ENCODE results near the gene HADH. TPM values are rescaled to one million over a fixed set of nuclear protein-coding genes. Genes with fewer than 3 reads are reported as not detected.

Gene HADH
- polyA plus RNA-seq, 1 of the 3 experiments (the other 2 are of a cell fraction) = 19.4 TPM

DNA sequence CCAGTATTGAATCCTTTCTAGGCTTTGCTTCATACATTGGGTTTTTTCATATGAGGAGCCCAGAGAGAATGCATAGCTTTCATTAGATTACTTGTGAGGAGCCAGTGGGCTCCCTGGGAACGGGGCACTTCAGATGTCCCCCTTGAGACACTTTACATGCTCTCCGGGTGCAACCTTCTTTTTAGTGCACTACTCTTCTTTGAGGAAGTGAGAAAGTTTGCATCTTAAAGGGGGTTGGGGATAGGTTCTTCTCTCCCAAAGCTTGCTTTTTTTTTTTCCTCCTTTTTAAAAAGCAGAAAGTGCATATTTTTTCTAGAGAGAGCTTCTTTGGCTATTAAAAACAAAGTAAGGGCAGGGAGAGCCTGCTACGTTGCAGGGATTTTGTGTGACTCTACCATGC is 4.3 kb downstream of the HADH start:
- H3K4me1 ChIP-seq (ENCODE audit: control insufficient read depth in 1 of 2, insufficient read depth in 2 of 2, low read depth in 1 of 2, low read length in 1 of 2) = peaks cover 3 to 4% of the 10 kb centered on the region in 2 experiments; a peak in 3 of 4 replicates
- no peaks in the 10 kb centered on the region for H3K27me3 ChIP-seq (ENCODE audit: insufficient read depth)
- peaks cover 0 to 3% of the 10 kb centered on the region in 2 experiments for H3K36me3 ChIP-seq (replicated peaks in 1 of 2; ENCODE audit: control insufficient read depth in 1 of 2, insufficient read depth in 2 of 2, low read length in 1 of 2)
- no peak overlapping the region for H3K4me3 ChIP-seq (ENCODE audit: low read depth in 2 of 2, low read length in 1 of 2)
- WGBS (ENCODE audit: low lambda C conversion rate) = 98% methylated on average over 3 of the region's 3 CpGs
- no peak overlapping the region for H3K27ac ChIP-seq (ENCODE audit: low read depth in 2 of 2, low read length in 1 of 2)
- no peaks in the 10 kb centered on the region for H3K9me3 ChIP-seq
- H3K9ac ChIP-seq = no peak overlapping the region
- TF ChIP-seq, protein P1, sequence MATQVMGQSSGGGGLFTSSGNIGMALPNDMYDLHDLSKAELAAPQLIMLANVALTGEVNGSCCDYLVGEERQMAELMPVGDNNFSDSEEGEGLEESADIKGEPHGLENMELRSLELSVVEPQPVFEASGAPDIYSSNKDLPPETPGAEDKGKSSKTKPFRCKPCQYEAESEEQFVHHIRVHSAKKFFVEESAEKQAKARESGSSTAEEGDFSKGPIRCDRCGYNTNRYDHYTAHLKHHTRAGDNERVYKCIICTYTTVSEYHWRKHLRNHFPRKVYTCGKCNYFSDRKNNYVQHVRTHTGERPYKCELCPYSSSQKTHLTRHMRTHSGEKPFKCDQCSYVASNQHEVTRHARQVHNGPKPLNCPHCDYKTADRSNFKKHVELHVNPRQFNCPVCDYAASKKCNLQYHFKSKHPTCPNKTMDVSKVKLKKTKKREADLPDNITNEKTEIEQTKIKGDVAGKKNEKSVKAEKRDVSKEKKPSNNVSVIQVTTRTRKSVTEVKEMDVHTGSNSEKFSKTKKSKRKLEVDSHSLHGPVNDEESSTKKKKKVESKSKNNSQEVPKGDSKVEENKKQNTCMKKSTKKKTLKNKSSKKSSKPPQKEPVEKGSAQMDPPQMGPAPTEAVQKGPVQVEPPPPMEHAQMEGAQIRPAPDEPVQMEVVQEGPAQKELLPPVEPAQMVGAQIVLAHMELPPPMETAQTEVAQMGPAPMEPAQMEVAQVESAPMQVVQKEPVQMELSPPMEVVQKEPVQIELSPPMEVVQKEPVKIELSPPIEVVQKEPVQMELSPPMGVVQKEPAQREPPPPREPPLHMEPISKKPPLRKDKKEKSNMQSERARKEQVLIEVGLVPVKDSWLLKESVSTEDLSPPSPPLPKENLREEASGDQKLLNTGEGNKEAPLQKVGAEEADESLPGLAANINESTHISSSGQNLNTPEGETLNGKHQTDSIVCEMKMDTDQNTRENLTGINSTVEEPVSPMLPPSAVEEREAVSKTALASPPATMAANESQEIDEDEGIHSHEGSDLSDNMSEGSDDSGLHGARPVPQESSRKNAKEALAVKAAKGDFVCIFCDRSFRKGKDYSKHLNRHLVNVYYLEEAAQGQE (IDR thresholded peaks at IDR 0.05; ENCODE audit: low read depth, low read length) = no peak
- TF ChIP-seq NRF1 (IDR thresholded peaks at IDR 0.05; ENCODE audit: low read depth, low read length) = no peak
- TF ChIP-seq, protein P2, sequence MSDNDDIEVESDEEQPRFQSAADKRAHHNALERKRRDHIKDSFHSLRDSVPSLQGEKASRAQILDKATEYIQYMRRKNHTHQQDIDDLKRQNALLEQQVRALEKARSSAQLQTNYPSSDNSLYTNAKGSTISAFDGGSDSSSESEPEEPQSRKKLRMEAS (IDR thresholded peaks at IDR 0.05; ENCODE audit: low read depth) = no peak
- no peak for TF ChIP-seq ELF1 (IDR thresholded peaks at IDR 0.05)
- TF ChIP-seq MXI1 (IDR thresholded peaks at IDR 0.05; ENCODE audit: low read depth, low read length) = no peak
- DNase-seq = no peak
- CTCF ChIA-PET = interaction anchor here (1.2 to 4.4 kb wide), 2 partner anchors 25 to 236 kb away, joined by 3 to 20 read pairs; no protein-coding TSS in a partner anchor
- no peak overlapping the region for H3K4me2 ChIP-seq
- no peak overlapping the region for H2AFZ ChIP-seq (ENCODE audit: low read depth)
- H3K79me2 ChIP-seq (ENCODE audit: insufficient read depth) = peaks cover 40% of the 10 kb centered on the region
- H3K9me2 ChIP-seq = no peaks in the 10 kb centered on the region
- POLR2A ChIA-PET = no interaction called here
- H4K20me1 ChIP-seq (ENCODE audit: insufficient read depth) = no peaks in the 10 kb centered on the region
- H3F3A ChIP-seq (replicated peaks; ENCODE audit: insufficient read depth) = peaks cover 7% of the 10 kb centered on the region

DNA sequence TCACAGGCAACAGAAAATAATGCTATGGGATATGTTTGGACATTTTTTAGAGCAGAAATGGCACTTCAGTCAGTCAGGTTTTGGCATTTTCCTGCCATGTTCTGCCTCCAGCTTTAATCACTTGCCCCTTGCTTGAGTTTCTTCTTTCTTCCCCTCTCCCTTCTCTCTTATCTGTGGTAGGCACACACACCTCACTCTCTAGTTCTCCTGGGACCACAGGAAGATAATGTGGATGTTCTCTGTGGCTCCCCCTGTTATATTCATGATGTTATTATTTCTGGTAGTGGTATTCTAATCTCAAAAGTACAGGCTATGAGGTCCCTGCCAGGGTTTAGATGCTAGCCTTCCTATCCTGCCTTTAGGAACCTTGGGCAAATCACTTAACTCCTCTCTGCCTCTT is 5.2 kb downstream of the HADH start:
- peaks cover 0 to 3% of the 10 kb centered on the region in 2 experiments for H3K36me3 ChIP-seq (replicated peaks in 1 of 2; ENCODE audit: control insufficient read depth in 1 of 2, insufficient read depth in 2 of 2, low read length in 1 of 2)
- no peak for DNase-seq
- no peak overlapping the region for H3K4me3 ChIP-seq (ENCODE audit: low read depth in 2 of 2, low read length in 1 of 2)
- CTCF ChIA-PET = interaction anchor here (1.2 to 4.4 kb wide), 2 partner anchors 24 to 237 kb away, joined by 3 to 20 read pairs; no protein-coding TSS in a partner anchor
- TF ChIP-seq RFX5 (IDR thresholded peaks at IDR 0.05; ENCODE audit: low read length) (no peak), TAF1 (IDR thresholded peaks at IDR 0.05; ENCODE audit: borderline replicate concordance, low read depth, low read length) (no peak), SMC3 (IDR thresholded peaks at IDR 0.05; ENCODE audit: low read depth, low read length) (no peak), SIN3A (IDR thresholded peaks at IDR 0.05; ENCODE audit: borderline replicate concordance, low read depth, low read length) (no peak), FOSL2 (IDR thresholded peaks at IDR 0.05; ENCODE audit: borderline replicate concordance, low read depth) (no peak), FOXJ3 (CRISPR knock-in tag; IDR thresholded peaks at IDR 0.05) (no peak), JUND (IDR thresholded peaks at IDR 0.05) (no peak), YY1 (IDR thresholded peaks at IDR 0.05; ENCODE audit: low read depth) (no peak), POLR2AphosphoS5 (IDR thresholded peaks at IDR 0.05; ENCODE audit: low read depth, low read length) (no peak), MXI1 (IDR thresholded peaks at IDR 0.05; ENCODE audit: low read depth, low read length) (no peak)
- TF ChIP-seq, protein P3, sequence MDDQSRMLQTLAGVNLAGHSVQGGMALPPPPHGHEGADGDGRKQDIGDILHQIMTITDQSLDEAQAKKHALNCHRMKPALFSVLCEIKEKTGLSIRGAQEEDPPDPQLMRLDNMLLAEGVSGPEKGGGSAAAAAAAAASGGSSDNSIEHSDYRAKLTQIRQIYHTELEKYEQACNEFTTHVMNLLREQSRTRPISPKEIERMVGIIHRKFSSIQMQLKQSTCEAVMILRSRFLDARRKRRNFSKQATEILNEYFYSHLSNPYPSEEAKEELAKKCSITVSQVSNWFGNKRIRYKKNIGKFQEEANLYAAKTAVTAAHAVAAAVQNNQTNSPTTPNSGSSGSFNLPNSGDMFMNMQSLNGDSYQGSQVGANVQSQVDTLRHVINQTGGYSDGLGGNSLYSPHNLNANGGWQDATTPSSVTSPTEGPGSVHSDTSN (IDR thresholded peaks at IDR 0.05) = no peak
- TF ChIP-seq, protein P4, sequence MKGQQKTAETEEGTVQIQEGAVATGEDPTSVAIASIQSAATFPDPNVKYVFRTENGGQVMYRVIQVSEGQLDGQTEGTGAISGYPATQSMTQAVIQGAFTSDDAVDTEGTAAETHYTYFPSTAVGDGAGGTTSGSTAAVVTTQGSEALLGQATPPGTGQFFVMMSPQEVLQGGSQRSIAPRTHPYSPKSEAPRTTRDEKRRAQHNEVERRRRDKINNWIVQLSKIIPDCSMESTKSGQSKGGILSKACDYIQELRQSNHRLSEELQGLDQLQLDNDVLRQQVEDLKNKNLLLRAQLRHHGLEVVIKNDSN (IDR thresholded peaks at IDR 0.05; ENCODE audit: borderline replicate concordance, low read depth) = no peak
- TF ChIP-seq, protein P1 (IDR thresholded peaks at IDR 0.05; ENCODE audit: low read depth, low read length) = no peak
- no peaks in the 10 kb centered on the region for H3K9me2 ChIP-seq
- H3F3A ChIP-seq (replicated peaks; ENCODE audit: insufficient read depth) = peaks cover 7% of the 10 kb centered on the region
- no peaks in the 10 kb centered on the region for H3K9me3 ChIP-seq
- no peaks in the 10 kb centered on the region for H3K27me3 ChIP-seq (ENCODE audit: insufficient read depth)
- H3K4me1 ChIP-seq (ENCODE audit: control insufficient read depth in 1 of 2, insufficient read depth in 2 of 2, low read depth in 1 of 2, low read length in 1 of 2) = peaks cover 0 to 3% of the 10 kb centered on the region in 2 experiments; a peak in 2 of 4 replicates
- H3K4me2 ChIP-seq = no peak overlapping the region
- H3K79me2 ChIP-seq (ENCODE audit: insufficient read depth) = peaks cover 40% of the 10 kb centered on the region
- H2AFZ ChIP-seq (ENCODE audit: low read depth) = no peak overlapping the region
- H3K9ac ChIP-seq = no peak overlapping the region
- POLR2A ChIA-PET = no interaction called here
- no peaks in the 10 kb centered on the region for H4K20me1 ChIP-seq (ENCODE audit: insufficient read depth)
- no peak overlapping the region for H3K27ac ChIP-seq (ENCODE audit: low read depth in 2 of 2, low read length in 1 of 2)

All from SK-N-SH (cell line).